Measurements from ENCODE around the gene MRPL42. TPM values are rescaled to one million over a fixed set of nuclear protein-coding genes. Genes with fewer than 3 reads are reported as not detected.
A peak's percentile ranks its signal among the peaks of the same experiment; 100 is the strongest.

The MRPL42 gene
- total RNA-seq, 3 donors from 2014 or later (not counting 1 experiment from before 2014, with no cell fraction given), result 36.4 to 42.7 (median 37.1) TPM

DNA sequence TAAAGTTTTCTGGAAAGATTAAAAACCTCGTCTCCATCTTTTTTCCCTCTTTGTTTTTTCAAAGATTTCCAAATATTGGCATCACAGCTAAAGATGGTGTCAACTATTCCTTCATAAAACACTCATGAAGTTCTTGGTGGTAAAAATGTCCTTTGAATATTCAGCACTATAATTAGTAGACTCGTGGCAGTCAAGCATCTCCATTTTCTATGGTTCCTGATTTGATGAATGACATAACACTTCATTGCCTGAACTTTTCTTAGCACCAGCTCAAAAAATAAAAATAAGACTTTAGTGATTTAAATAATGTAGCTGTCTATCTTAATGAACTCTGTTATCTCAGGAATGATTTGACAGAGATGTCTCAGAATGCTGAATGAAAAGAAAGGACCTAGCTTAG, 45.3 kb upstream of the MRPL42 start:
- WGBS (ENCODE audit: insufficient coverage), result no CpG with 5 or more reads among the region's 2 CpGs
- H3K27ac Mint-ChIP-seq, result peak overlapping the region; percentile 23 to 43
- H3K27me3 Mint-ChIP-seq (ENCODE audit: low read depth in 2 of 2), result no peaks in the 10 kb centered on the region

DNA sequence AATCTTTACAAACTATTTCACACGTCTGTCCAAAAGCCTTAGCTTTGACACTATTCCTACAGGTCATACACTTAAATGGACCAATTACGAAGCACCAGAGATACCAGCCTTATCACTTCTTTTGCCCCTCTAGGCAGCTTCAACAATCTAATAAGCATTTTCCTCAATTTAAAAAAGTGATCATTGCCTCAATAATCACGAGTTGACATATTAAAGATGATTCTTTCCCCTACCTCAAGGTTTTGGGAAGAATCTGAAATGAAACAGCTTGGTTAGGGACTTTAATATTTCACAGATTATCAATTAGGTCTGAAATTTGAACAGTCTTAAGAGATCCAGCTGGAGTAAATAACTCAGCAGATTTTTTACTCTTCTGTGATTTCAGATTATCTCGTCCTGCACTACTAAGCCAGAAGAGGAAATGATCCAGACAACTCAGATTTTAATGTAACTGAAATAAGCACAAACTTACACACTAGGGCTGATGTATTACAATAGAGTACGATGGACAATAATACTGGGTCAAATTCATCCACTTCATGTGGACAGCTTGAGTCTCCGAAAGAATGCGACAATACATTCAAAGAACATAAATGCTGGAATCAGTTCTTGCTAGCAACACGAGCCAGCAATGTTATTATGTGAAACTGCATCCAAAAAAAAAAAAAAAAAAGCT, 41.4 kb upstream of the MRPL42 start:
- no peak for DNase-seq
- no peaks in the 10 kb centered on the region for H3K9me3 Mint-ChIP-seq
- H3K36me3 Mint-ChIP-seq, result no peaks in the 10 kb centered on the region
- 77% methylated on average over 6 of the region's 8 CpGs for WGBS (ENCODE audit: insufficient coverage)
- Histone ChIP-seq H3K9me3 (ENCODE audit: control insufficient read depth, insufficient read depth, low read length) (no peaks in the 10 kb centered on the region), H3K4me3 (ENCODE audit: low read length) (no peak overlapping the region), H3K36me3 (ENCODE audit: control insufficient read depth, insufficient read depth, low read length) (no peaks in the 10 kb centered on the region), H3K27me3 (ENCODE audit: control insufficient read depth, insufficient read depth, low read length) (no peaks in the 10 kb centered on the region), H3K27ac (ENCODE audit: low read length) (no peak overlapping the region), H3K4me1 (ENCODE audit: control insufficient read depth, insufficient read depth, low read length) (peaks cover 12% of the 10 kb centered on the region)
- TF ChIP-seq, protein P1, sequence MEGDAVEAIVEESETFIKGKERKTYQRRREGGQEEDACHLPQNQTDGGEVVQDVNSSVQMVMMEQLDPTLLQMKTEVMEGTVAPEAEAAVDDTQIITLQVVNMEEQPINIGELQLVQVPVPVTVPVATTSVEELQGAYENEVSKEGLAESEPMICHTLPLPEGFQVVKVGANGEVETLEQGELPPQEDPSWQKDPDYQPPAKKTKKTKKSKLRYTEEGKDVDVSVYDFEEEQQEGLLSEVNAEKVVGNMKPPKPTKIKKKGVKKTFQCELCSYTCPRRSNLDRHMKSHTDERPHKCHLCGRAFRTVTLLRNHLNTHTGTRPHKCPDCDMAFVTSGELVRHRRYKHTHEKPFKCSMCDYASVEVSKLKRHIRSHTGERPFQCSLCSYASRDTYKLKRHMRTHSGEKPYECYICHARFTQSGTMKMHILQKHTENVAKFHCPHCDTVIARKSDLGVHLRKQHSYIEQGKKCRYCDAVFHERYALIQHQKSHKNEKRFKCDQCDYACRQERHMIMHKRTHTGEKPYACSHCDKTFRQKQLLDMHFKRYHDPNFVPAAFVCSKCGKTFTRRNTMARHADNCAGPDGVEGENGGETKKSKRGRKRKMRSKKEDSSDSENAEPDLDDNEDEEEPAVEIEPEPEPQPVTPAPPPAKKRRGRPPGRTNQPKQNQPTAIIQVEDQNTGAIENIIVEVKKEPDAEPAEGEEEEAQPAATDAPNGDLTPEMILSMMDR (IDR thresholded peaks at IDR 0.05), result no peak
- no peak for ATAC-seq
- intact Hi-C loops (cut with micrococcal nuclease), result no loop called here
- no peaks in the 10 kb centered on the region for H3K27me3 Mint-ChIP-seq (ENCODE audit: low read depth in 2 of 2)
- no peak overlapping the region for H3K4me3 Mint-ChIP-seq
- H3K27ac Mint-ChIP-seq, result peak overlapping the region; percentile 15 to 40
- peaks cover 83 to 87% of the 10 kb centered on the region in 2 donors for H3K4me1 Mint-ChIP-seq

More for the DNA sequence above, 45.3 kb upstream of the MRPL42 start:
- TF ChIP-seq, protein P1 (IDR thresholded peaks at IDR 0.05), result no peak
- ATAC-seq, result no peak
- Mint-ChIP-seq H3K9me3 (no peaks in the 10 kb centered on the region), H3K36me3 (no peaks in the 10 kb centered on the region), H3K4me1 (peaks cover 69 to 72% of the 10 kb centered on the region in 2 donors), H3K4me3 (no peak overlapping the region)
- no peaks in the 10 kb centered on the region for H3K27me3 ChIP-seq (ENCODE audit: control insufficient read depth, insufficient read depth, low read length)
- intact Hi-C loops (cut with micrococcal nuclease), result no loop called here
- H3K9me3 ChIP-seq (ENCODE audit: control insufficient read depth, insufficient read depth, low read length), result no peaks in the 10 kb centered on the region
- DNase-seq, result no peak
- H3K36me3 ChIP-seq (ENCODE audit: control insufficient read depth, insufficient read depth, low read length), result no peaks in the 10 kb centered on the region
- H3K27ac ChIP-seq (ENCODE audit: low read length), result no peak overlapping the region
- H3K4me1 ChIP-seq (ENCODE audit: control insufficient read depth, insufficient read depth, low read length), result peaks cover 7% of the 10 kb centered on the region
- H3K4me3 ChIP-seq (ENCODE audit: low read length), result no peak overlapping the region

DNA sequence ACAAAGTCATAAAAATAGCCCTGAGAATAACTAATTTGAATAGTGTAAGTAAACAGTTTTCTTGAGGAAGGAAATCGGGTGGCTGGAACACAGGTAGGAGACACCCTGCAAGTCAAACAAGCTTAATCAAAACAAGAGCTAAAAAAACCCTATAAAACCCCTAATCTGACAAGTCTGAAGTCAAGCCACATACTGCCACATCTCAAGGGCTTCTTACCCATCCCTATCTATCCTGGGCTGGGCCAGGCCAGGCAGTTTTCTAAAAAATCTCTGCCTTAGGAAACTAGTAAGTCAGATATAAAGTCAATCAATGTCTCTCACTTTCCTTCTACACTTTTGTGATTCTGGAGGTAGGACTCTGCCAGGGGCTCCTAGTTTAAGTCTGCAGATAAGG, 40.9 kb upstream of the MRPL42 start:
- peak overlapping the region; percentile 15 to 40 for H3K27ac Mint-ChIP-seq
- H3K4me1 ChIP-seq (ENCODE audit: control insufficient read depth, insufficient read depth, low read length), result peaks cover 12% of the 10 kb centered on the region
- H3K36me3 Mint-ChIP-seq, result no peaks in the 10 kb centered on the region
- no peak overlapping the region for H3K4me3 ChIP-seq (ENCODE audit: low read length)
- H3K36me3 ChIP-seq (ENCODE audit: control insufficient read depth, insufficient read depth, low read length), result no peaks in the 10 kb centered on the region
- H3K27me3 ChIP-seq (ENCODE audit: control insufficient read depth, insufficient read depth, low read length), result no peaks in the 10 kb centered on the region
- peaks cover 83 to 89% of the 10 kb centered on the region in 2 donors for H3K4me1 Mint-ChIP-seq
- DNase-seq (no peak), ATAC-seq (no peak)
- H3K9me3 ChIP-seq (ENCODE audit: control insufficient read depth, insufficient read depth, low read length), result no peaks in the 10 kb centered on the region
- intact Hi-C loops (cut with micrococcal nuclease), result no loop called here
- no peak overlapping the region for H3K27ac ChIP-seq (ENCODE audit: low read length)
- no peaks in the 10 kb centered on the region for H3K9me3 Mint-ChIP-seq
- no CpG with 5 or more reads among the region's 1 CpG for WGBS (ENCODE audit: insufficient coverage)
- H3K4me3 Mint-ChIP-seq, result no peak overlapping the region
- TF ChIP-seq, protein P1 (IDR thresholded peaks at IDR 0.05), result no peak
- no peaks in the 10 kb centered on the region for H3K27me3 Mint-ChIP-seq (ENCODE audit: low read depth in 2 of 2)
